ENCODE results near the gene NTSR2. TPM values are rescaled to one million over a fixed set of nuclear protein-coding genes. Genes with fewer than 3 reads are reported as not detected.
"Not testable (repeated sequence)": the region's sequence is repeated elsewhere in the genome, so short reads cannot be mapped to it uniquely, and the experiment has no call there.

The NTSR2 gene
- total and polyA plus RNA-seq, 12 donors = 0.10 to 0.15 TPM; not detected in 10

DNA sequence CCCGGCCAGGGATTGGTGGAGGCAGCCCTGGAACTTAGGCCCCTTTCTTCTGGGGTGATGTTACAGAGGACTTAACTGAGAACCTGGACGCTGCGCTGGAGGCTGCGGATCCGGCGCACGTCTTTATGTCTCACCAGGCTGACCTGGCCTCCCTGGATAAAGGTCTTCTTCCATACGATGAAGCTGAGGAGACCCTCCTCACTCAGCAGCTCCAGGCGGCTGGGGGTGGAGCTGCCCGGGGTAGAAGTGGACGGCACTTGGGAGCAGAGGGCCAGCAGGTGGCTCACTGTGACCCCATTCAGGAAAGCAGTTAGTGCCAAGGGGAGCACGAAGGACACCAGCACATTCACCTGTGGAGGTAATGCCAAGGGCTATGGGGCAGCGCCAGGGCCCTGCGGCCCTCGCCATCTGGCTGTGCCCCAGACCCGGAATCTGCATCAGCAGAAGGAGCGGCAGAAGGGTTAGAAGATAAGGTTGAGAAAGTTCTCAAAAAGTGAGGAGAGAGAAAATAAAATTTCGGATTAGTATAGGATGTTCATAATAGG, 8.0 kb downstream of the NTSR2 start:
- ATAC-seq = no peak
- Histone ChIP-seq H3K4me1 (no peaks in the 10 kb centered on the region), H3K36me3 (no peaks in the 10 kb centered on the region), H3K4me3 (no peak overlapping the region), H3K9me3 (peaks cover 0 to 16% (median 0%) of the 10 kb centered on the region in 11 donors), H3K27me3 (peaks cover 0 to 49% (median 19%) of the 10 kb centered on the region in 7 donors), H3K27ac (no peak overlapping the region)
- no peak for DNase-seq
- intact Hi-C loops (cut with DNase I) = no loop called here
- WGBS, 2 donors = 88 to 89% methylated on average over 18 of the region's 18 CpGs
- TF ChIP-seq, protein P1, sequence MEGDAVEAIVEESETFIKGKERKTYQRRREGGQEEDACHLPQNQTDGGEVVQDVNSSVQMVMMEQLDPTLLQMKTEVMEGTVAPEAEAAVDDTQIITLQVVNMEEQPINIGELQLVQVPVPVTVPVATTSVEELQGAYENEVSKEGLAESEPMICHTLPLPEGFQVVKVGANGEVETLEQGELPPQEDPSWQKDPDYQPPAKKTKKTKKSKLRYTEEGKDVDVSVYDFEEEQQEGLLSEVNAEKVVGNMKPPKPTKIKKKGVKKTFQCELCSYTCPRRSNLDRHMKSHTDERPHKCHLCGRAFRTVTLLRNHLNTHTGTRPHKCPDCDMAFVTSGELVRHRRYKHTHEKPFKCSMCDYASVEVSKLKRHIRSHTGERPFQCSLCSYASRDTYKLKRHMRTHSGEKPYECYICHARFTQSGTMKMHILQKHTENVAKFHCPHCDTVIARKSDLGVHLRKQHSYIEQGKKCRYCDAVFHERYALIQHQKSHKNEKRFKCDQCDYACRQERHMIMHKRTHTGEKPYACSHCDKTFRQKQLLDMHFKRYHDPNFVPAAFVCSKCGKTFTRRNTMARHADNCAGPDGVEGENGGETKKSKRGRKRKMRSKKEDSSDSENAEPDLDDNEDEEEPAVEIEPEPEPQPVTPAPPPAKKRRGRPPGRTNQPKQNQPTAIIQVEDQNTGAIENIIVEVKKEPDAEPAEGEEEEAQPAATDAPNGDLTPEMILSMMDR (IDR thresholded peaks at IDR 0.05) = no peak

DNA sequence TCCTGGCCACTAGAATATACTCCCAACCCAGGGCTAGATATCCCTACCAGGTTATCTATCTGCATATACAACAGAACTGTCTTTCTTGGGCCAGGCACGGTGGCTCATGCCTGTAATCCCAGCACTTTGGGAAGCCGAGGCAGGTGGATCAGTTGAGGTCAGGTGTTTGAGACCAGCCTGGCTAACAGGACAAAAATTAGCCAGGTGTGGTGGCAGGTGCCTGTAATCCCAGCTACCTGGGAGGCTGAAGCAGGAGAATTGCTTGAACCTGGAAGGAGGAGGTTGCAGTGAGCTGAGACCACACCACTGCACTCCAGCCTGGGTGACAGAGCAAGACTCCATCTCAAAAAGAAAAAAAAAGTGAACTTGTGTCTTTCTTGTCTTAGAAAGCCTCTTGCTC, 9.6 kb downstream of the NTSR2 start:
- 89 to 94% methylated on average over 2 of the region's 2 CpGs for WGBS, 2 donors
- H3K36me3 ChIP-seq; intact Hi-C loops (cut with DNase I); ATAC-seq; H3K4me3 ChIP-seq; H3K27ac ChIP-seq; DNase-seq; H3K4me1 ChIP-seq: not testable (repeated sequence)
- Histone ChIP-seq H3K9me3 (peaks cover 0 to 16% (median 0%) of the 10 kb centered on the region in 11 donors), H3K27me3 (peaks cover 0 to 47% (median 19%) of the 10 kb centered on the region in 7 donors)

DNA sequence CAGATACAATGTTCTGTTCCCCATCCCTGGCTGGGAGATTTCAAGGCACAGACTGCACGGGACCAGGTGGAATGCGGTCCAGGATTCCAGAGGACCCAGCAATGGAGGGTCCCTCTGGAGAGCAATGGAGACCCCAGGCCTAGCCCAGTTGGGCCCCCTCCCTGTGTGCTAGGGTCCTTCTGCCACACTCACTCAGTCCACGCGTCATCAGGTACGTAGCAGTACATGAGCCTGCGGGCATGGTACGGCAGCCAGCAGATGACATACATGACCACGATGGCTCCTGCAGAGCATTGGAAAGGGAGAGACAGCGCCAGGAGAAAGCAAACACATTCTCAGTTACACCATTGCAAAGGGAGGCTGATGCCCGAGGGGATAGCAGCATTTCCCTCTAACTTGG, 10.1 kb downstream of the NTSR2 start:
- H3K9me3 ChIP-seq = peaks cover 0 to 16% (median 0%) of the 10 kb centered on the region in 11 donors
- ATAC-seq = no peak
- TF ChIP-seq, protein P1 (IDR thresholded peaks at IDR 0.05) = no peak
- peaks cover 0 to 4% (median 0%) of the 10 kb centered on the region in 9 donors for H3K4me1 ChIP-seq
- peaks cover 0 to 47% (median 19%) of the 10 kb centered on the region in 7 donors for H3K27me3 ChIP-seq
- H3K27ac ChIP-seq = no peak overlapping the region
- no peaks in the 10 kb centered on the region for H3K36me3 ChIP-seq
- H3K4me3 ChIP-seq = no peak overlapping the region
- 93 to 95% methylated on average over 10 of the region's 10 CpGs for WGBS, 2 donors
- DNase-seq = no peak
- intact Hi-C loops (cut with DNase I) = no loop called here

DNA sequence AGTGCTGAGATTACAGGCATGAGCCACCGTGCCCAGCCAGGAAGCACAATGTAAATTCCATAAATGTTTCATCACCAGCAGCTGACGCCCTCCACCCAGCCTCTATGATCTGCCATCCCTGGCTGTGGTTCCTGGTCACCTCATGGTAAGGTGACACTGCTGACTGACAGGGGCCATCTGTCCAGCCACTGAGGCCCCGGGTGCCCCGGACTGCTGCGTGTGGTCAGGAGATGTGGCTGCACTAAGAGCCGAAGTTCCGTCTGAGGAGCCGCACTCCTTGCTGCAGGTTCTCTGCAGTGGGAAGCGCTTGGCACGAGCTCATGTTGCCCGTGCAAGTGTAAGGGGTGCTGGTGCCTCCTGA, 10.9 kb downstream of the NTSR2 start:
- peaks cover 0 to 4% (median 0%) of the 10 kb centered on the region in 9 donors for H3K4me1 ChIP-seq
- H3K27ac ChIP-seq = no peak overlapping the region
- H3K4me3 ChIP-seq = no peak overlapping the region
- intact Hi-C loops (cut with DNase I) = no loop called here
- DNase-seq = no peak
- peaks cover 0 to 16% (median 0%) of the 10 kb centered on the region in 11 donors for H3K9me3 ChIP-seq
- peaks cover 0 to 47% (median 19%) of the 10 kb centered on the region in 7 donors for H3K27me3 ChIP-seq
- ATAC-seq = no peak
- 79 to 81% methylated on average over 11 of the region's 11 CpGs for WGBS, 2 donors
- H3K36me3 ChIP-seq = no peaks in the 10 kb centered on the region
- TF ChIP-seq, protein P1 (IDR thresholded peaks at IDR 0.05) = no peak
